ENCODE measurements around the gene KIF21A.

The KIF21A gene

GRCh38 chr12:39272871-39273655, 169.9 kb downstream of the KIF21A start:
- Histone ChIP-seq H3K18ac (ENCODE audit: low read length) (no peak overlapping the region), H2BK5ac (ENCODE audit: low read length) (no peak overlapping the region), H3K9ac (ENCODE audit: low read length) (no peak overlapping the region), H2AK5ac (ENCODE audit: low read length) (no peak overlapping the region), H3K23ac (ENCODE audit: low read length) (no peak overlapping the region), H3K79me2 (ENCODE audit: control insufficient read depth, insufficient read depth, low read length) (no peaks in the 10 kb centered on the region), H4K5ac (ENCODE audit: low read length) (no peak overlapping the region), H3K4ac (ENCODE audit: low read depth, low read length) (no peak overlapping the region), H3K79me1 (ENCODE audit: low read length) (no peaks in the 10 kb centered on the region), H3K27ac (ENCODE audit: low read depth, low read length) (no peak overlapping the region), H2BK15ac (replicated peaks; ENCODE audit: low read depth) (no peak overlapping the region), H3K36me3 (ENCODE audit: control insufficient read depth, insufficient read depth, low read length) (no peaks in the 10 kb centered on the region), H3K4me3 (ENCODE audit: low read length) (no peak overlapping the region), H4K8ac (ENCODE audit: low read depth, low read length) (no peak overlapping the region), H3K4me2 (ENCODE audit: low read length) (no peak overlapping the region), H3K4me1 (ENCODE audit: control insufficient read depth, low read depth, low read length) (no peaks in the 10 kb centered on the region), H3K56ac (ENCODE audit: low read length) (peak overlapping the region; percentile 43), H3K27me3 (ENCODE audit: insufficient read depth, low read length, poor library complexity) (no peaks in the 10 kb centered on the region), H2BK120ac (ENCODE audit: low read depth, low read length) (no peak overlapping the region)
- WGBS (ENCODE audit: extremely low coverage, insufficient coverage, low lambda C conversion rate) = no CpG with 5 or more reads among the region's 8 CpGs
- DNase-seq = peak; percentile 51

- WGBS (ENCODE audit: extremely low coverage, insufficient coverage, low lambda C conversion rate) = no CpG with 5 or more reads among the region's 5 CpGs
- Histone ChIP-seq H3K23ac (ENCODE audit: low read length) (no peak overlapping the region), H3K56ac (ENCODE audit: low read length) (no peak overlapping the region), H3K4ac (ENCODE audit: low read depth, low read length) (no peak overlapping the region), H4K8ac (ENCODE audit: low read depth, low read length) (no peak overlapping the region), H3K4me1 (ENCODE audit: control insufficient read depth, low read depth, low read length) (no peaks in the 10 kb centered on the region), H2BK5ac (ENCODE audit: low read length) (no peak overlapping the region), H2AK5ac (ENCODE audit: low read length) (no peak overlapping the region), H4K5ac (ENCODE audit: low read length) (no peak overlapping the region), H2BK15ac (replicated peaks; ENCODE audit: low read depth) (no peak overlapping the region), H3K9ac (ENCODE audit: low read length) (no peak overlapping the region), H3K4me2 (ENCODE audit: low read length) (no peak overlapping the region), H3K27me3 (ENCODE audit: insufficient read depth, low read length, poor library complexity) (no peaks in the 10 kb centered on the region), H3K4me3 (ENCODE audit: low read length) (no peak overlapping the region), H3K79me1 (ENCODE audit: low read length) (no peaks in the 10 kb centered on the region), H2BK120ac (ENCODE audit: low read depth, low read length) (no peak overlapping the region), H3K18ac (ENCODE audit: low read length) (no peak overlapping the region), H3K27ac (ENCODE audit: low read depth, low read length) (no peak overlapping the region), H3K36me3 (ENCODE audit: control insufficient read depth, insufficient read depth, low read length) (no peaks in the 10 kb centered on the region), H3K79me2 (ENCODE audit: control insufficient read depth, insufficient read depth, low read length) (no peaks in the 10 kb centered on the region)
- no peak for DNase-seq
Measured at GRCh38 chr12:39269492-39269891, 173.4 kb downstream of the KIF21A start.

- no peaks in the 10 kb centered on the region for H3K36me3 ChIP-seq (ENCODE audit: control insufficient read depth, insufficient read depth, low read length)
- H2BK15ac ChIP-seq (replicated peaks; ENCODE audit: low read depth) = no peak overlapping the region
- H3K27ac ChIP-seq (ENCODE audit: low read depth, low read length) = no peak overlapping the region
- H3K4ac ChIP-seq (ENCODE audit: low read depth, low read length) = no peak overlapping the region
- no peak overlapping the region for H3K4me3 ChIP-seq (ENCODE audit: low read length)
- DNase-seq = no peak
- WGBS (ENCODE audit: extremely low coverage, insufficient coverage, low lambda C conversion rate) = no CpG with 5 or more reads among the region's 1 CpG
- H3K79me2 ChIP-seq (ENCODE audit: control insufficient read depth, insufficient read depth, low read length) = no peaks in the 10 kb centered on the region
- no peak overlapping the region for H4K5ac ChIP-seq (ENCODE audit: low read length)
- H3K56ac ChIP-seq (ENCODE audit: low read length) = no peak overlapping the region
- no peak overlapping the region for H3K9ac ChIP-seq (ENCODE audit: low read length)
- H3K27me3 ChIP-seq (ENCODE audit: insufficient read depth, low read length, poor library complexity) = no peaks in the 10 kb centered on the region
- no peak overlapping the region for H3K18ac ChIP-seq (ENCODE audit: low read length)
- H3K79me1 ChIP-seq (ENCODE audit: low read length) = no peaks in the 10 kb centered on the region
- H3K4me2 ChIP-seq (ENCODE audit: low read length) = no peak overlapping the region
- H2BK5ac ChIP-seq (ENCODE audit: low read length) = no peak overlapping the region
- no peak overlapping the region for H2AK5ac ChIP-seq (ENCODE audit: low read length)
- no peak overlapping the region for H4K8ac ChIP-seq (ENCODE audit: low read depth, low read length)
- no peak overlapping the region for H3K23ac ChIP-seq (ENCODE audit: low read length)
- H3K4me1 ChIP-seq (ENCODE audit: control insufficient read depth, low read depth, low read length) = no peaks in the 10 kb centered on the region
- H2BK120ac ChIP-seq (ENCODE audit: low read depth, low read length) = no peak overlapping the region
Measured at GRCh38 chr12:39267886-39268285, 175.0 kb downstream of the KIF21A start.

GRCh38 chr12:39252628-39253027, 190.3 kb downstream of the KIF21A start:
- Histone ChIP-seq H4K5ac (ENCODE audit: low read length) (no peak overlapping the region), H3K4ac (ENCODE audit: low read depth, low read length) (no peak overlapping the region), H3K9ac (ENCODE audit: low read length) (no peak overlapping the region)

More at GRCh38 chr12:39252628-39253027, 190.3 kb downstream of the KIF21A start:
- Histone ChIP-seq H3K4me2 (ENCODE audit: low read length) (no peak overlapping the region), H3K4me3 (ENCODE audit: low read length) (no peak overlapping the region), H3K79me2 (ENCODE audit: control insufficient read depth, insufficient read depth, low read length) (no peaks in the 10 kb centered on the region), H2BK5ac (ENCODE audit: low read length) (no peak overlapping the region), H2AK5ac (ENCODE audit: low read length) (no peak overlapping the region), H3K4me1 (ENCODE audit: control insufficient read depth, low read depth, low read length) (no peaks in the 10 kb centered on the region), H3K27ac (ENCODE audit: low read depth, low read length) (no peak overlapping the region), H3K79me1 (ENCODE audit: low read length) (no peaks in the 10 kb centered on the region), H3K36me3 (ENCODE audit: control insufficient read depth, insufficient read depth, low read length) (no peaks in the 10 kb centered on the region), H4K8ac (ENCODE audit: low read depth, low read length) (no peak overlapping the region), H3K27me3 (ENCODE audit: insufficient read depth, low read length, poor library complexity) (no peaks in the 10 kb centered on the region), H3K18ac (ENCODE audit: low read length) (no peak overlapping the region), H3K56ac (ENCODE audit: low read length) (no peak overlapping the region), H2BK120ac (ENCODE audit: low read depth, low read length) (no peak overlapping the region), H3K23ac (ENCODE audit: low read length) (no peak overlapping the region), H2BK15ac (replicated peaks; ENCODE audit: low read depth) (no peak overlapping the region)
- no peak for DNase-seq
- WGBS (ENCODE audit: extremely low coverage, insufficient coverage, low lambda C conversion rate) = no CpG with 5 or more reads among the region's 1 CpG
